ENCODE data around the gene HCN1.

The HCN1 gene

DNA sequence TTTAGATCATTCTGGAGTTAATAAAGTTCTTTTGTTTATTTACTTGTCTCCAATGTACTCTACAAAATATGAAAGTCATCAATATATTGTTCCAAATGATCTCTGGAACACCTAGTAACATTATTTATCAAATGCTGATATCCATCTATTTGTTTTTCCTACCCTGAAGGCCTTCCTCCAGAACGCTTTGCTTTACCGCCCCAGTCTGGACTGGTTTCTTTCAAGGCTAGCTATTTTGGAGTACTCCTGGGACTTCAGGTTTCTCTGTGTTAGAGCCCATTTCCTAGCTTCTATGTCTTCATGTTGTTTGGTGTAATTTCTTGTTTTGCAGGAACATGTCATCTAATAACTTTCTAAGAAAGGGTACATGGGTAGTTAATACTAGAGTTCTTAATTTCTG is 9.6 kb downstream of the HCN1 start:
- Histone ChIP-seq H3K36me3 (ENCODE audit: insufficient read depth, low read depth, low read length) (no peaks in the 10 kb centered on the region), H3K27me3 (ENCODE audit: insufficient read depth, low read length) (no peaks in the 10 kb centered on the region), H3K27ac (ENCODE audit: low read length) (no peak overlapping the region), H3K9ac (ENCODE audit: low read depth, low read length) (no peak overlapping the region), H3K4me1 (ENCODE audit: insufficient read depth, low read length) (no peaks in the 10 kb centered on the region), H3K9me3 (ENCODE audit: insufficient read depth, low read depth, low read length) (no peaks in the 10 kb centered on the region), H3K4me3 (ENCODE audit: low read length) (no peak overlapping the region)

DNA sequence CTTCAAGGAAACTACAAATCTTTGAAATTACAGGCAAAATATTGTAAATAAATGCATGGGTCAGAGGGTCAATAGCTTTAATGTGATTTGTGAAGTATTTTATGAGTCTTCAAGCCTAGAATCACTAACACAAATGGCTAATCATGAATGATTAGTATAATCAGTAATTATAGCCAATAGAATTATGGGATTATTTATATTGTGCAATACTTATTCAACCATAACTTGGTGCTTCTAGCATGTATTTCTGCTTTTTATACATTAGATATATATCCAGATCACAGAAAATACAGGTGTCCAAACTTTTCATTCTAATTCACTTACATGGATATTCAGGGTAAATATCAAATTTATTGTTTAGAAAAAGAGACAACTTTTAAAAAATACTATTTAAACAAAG is 12.1 kb downstream of the HCN1 start:
- Histone ChIP-seq H3K9ac (ENCODE audit: low read depth, low read length) (no peak overlapping the region), H3K4me1 (ENCODE audit: insufficient read depth, low read length) (no peaks in the 10 kb centered on the region), H3K27me3 (ENCODE audit: insufficient read depth, low read length) (no peaks in the 10 kb centered on the region), H3K27ac (ENCODE audit: low read length) (no peak overlapping the region), H3K9me3 (ENCODE audit: insufficient read depth, low read depth, low read length) (no peaks in the 10 kb centered on the region), H3K36me3 (ENCODE audit: insufficient read depth, low read depth, low read length) (no peaks in the 10 kb centered on the region), H3K4me3 (ENCODE audit: low read length) (no peak overlapping the region)

- no peak overlapping the region for H3K27ac ChIP-seq (ENCODE audit: low read length)
- H3K9ac ChIP-seq (ENCODE audit: low read depth, low read length), result no peak overlapping the region
- H3K9me3 ChIP-seq (ENCODE audit: insufficient read depth, low read depth, low read length), result no peaks in the 10 kb centered on the region
- H3K4me3 ChIP-seq (ENCODE audit: low read length), result no peak overlapping the region
- no peaks in the 10 kb centered on the region for H3K36me3 ChIP-seq (ENCODE audit: insufficient read depth, low read depth, low read length)
- no peaks in the 10 kb centered on the region for H3K27me3 ChIP-seq (ENCODE audit: insufficient read depth, low read length)
- peaks cover 6% of the 10 kb centered on the region; the same call in 1 of the 2 replicates for H3K4me1 ChIP-seq (ENCODE audit: insufficient read depth, low read length)
These were observed 15.2 kb downstream of the HCN1 start for GRCh38 chr5:45680950-45681349.

GRCh38 chr5:45677524-45677923 is 18.7 kb downstream of the HCN1 start:
- H3K4me3 ChIP-seq (ENCODE audit: low read length), result no peak overlapping the region
- peaks cover 6% of the 10 kb centered on the region; the same call in 1 of the 2 replicates for H3K4me1 ChIP-seq (ENCODE audit: insufficient read depth, low read length)
- no peak overlapping the region for H3K9ac ChIP-seq (ENCODE audit: low read depth, low read length)
- H3K27me3 ChIP-seq (ENCODE audit: insufficient read depth, low read length), result no peaks in the 10 kb centered on the region
- H3K36me3 ChIP-seq (ENCODE audit: insufficient read depth, low read depth, low read length), result no peaks in the 10 kb centered on the region
- H3K27ac ChIP-seq (ENCODE audit: low read length), result no peak overlapping the region
- no peaks in the 10 kb centered on the region for H3K9me3 ChIP-seq (ENCODE audit: insufficient read depth, low read depth, low read length)

DNA sequence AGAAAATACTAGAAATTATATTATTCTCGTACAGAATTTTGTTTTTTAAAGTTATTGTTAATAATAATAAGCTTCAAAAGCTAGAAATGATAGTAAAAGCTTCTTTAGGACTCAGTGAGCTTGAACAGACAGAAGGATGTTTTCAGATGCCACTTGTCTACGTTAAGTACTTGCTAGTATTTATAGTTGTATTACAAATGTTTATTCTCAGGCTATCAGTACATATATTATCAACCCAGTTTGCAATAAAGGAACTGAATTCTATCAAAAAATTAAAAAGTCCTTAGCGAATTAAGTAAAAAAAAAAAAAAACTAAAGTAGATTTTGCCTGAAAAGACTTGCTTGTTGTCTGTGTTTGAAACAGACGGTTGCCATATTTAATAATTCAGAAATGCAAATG is 23.9 kb downstream of the HCN1 start:
- H3K27ac ChIP-seq (ENCODE audit: low read length), result no peak overlapping the region
- no peaks in the 10 kb centered on the region for H3K36me3 ChIP-seq (ENCODE audit: insufficient read depth, low read depth, low read length)
- H3K4me3 ChIP-seq (ENCODE audit: low read length), result no peak overlapping the region
- H3K27me3 ChIP-seq (ENCODE audit: insufficient read depth, low read length), result no peaks in the 10 kb centered on the region
- H3K4me1 ChIP-seq (ENCODE audit: insufficient read depth, low read length), result peaks cover 2% of the 10 kb centered on the region; the same call in 1 of the 2 replicates
- no peak overlapping the region for H3K9ac ChIP-seq (ENCODE audit: low read depth, low read length)
- no peaks in the 10 kb centered on the region for H3K9me3 ChIP-seq (ENCODE audit: insufficient read depth, low read depth, low read length)

- Histone ChIP-seq H3K9me3 (ENCODE audit: insufficient read depth, low read depth, low read length) (no peaks in the 10 kb centered on the region), H3K4me1 (ENCODE audit: insufficient read depth, low read length) (no peaks in the 10 kb centered on the region; the same call in 1 of the 2 replicates), H3K9ac (ENCODE audit: low read depth, low read length) (no peak overlapping the region), H3K27ac (ENCODE audit: low read length) (no peak overlapping the region), H3K36me3 (ENCODE audit: insufficient read depth, low read depth, low read length) (no peaks in the 10 kb centered on the region), H3K27me3 (ENCODE audit: insufficient read depth, low read length) (no peaks in the 10 kb centered on the region), H3K4me3 (ENCODE audit: low read length) (no peak overlapping the region)
These were observed 47.4 kb downstream of the HCN1 start for GRCh38 chr5:45648744-45649143.

- Histone ChIP-seq H3K36me3 (ENCODE audit: insufficient read depth, low read depth, low read length) (no peaks in the 10 kb centered on the region), H3K9ac (ENCODE audit: low read depth, low read length) (no peak overlapping the region), H3K9me3 (ENCODE audit: insufficient read depth, low read depth, low read length) (no peaks in the 10 kb centered on the region), H3K4me3 (ENCODE audit: low read length) (no peak overlapping the region), H3K27ac (ENCODE audit: low read length) (no peak overlapping the region), H3K27me3 (ENCODE audit: insufficient read depth, low read length) (no peaks in the 10 kb centered on the region), H3K4me1 (ENCODE audit: insufficient read depth, low read length) (no peaks in the 10 kb centered on the region)
These were observed 53.1 kb downstream of the HCN1 start for GRCh38 chr5:45643056-45643455.

DNA sequence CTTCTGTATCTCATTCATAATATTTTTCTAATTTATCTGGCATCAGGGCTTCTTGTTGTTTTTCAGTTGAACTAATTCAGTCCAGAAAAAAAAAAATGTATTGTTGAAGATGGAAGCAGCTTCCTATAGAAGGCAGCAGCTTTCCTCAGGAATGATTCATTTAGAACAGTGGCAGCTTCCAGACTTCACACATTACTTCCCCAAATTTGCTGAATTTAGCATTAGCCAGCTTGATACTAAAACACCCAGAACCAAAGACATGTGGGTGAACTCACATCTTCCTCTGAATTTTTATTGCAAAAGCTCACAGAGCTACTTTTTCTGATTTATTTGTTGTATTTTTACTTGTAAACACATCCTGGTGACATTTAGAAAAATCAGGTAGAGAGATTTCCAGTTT is 53.8 kb downstream of the HCN1 start:
- Histone ChIP-seq H3K4me3 (ENCODE audit: low read length) (no peak overlapping the region), H3K4me1 (ENCODE audit: insufficient read depth, low read length) (no peaks in the 10 kb centered on the region), H3K9me3 (ENCODE audit: insufficient read depth, low read depth, low read length) (no peaks in the 10 kb centered on the region), H3K36me3 (ENCODE audit: insufficient read depth, low read depth, low read length) (no peaks in the 10 kb centered on the region), H3K9ac (ENCODE audit: low read depth, low read length) (no peak overlapping the region), H3K27me3 (ENCODE audit: insufficient read depth, low read length) (no peaks in the 10 kb centered on the region), H3K27ac (ENCODE audit: low read length) (no peak overlapping the region)

GRCh38 chr5:45639040-45639439 is 57.1 kb downstream of the HCN1 start:
- Histone ChIP-seq H3K9me3 (ENCODE audit: insufficient read depth, low read depth, low read length) (no peaks in the 10 kb centered on the region), H3K4me3 (ENCODE audit: low read length) (no peak overlapping the region), H3K36me3 (ENCODE audit: insufficient read depth, low read depth, low read length) (no peaks in the 10 kb centered on the region), H3K27ac (ENCODE audit: low read length) (no peak overlapping the region), H3K4me1 (ENCODE audit: insufficient read depth, low read length) (no peaks in the 10 kb centered on the region), H3K27me3 (ENCODE audit: insufficient read depth, low read length) (no peaks in the 10 kb centered on the region), H3K9ac (ENCODE audit: low read depth, low read length) (no peak overlapping the region)

DNA sequence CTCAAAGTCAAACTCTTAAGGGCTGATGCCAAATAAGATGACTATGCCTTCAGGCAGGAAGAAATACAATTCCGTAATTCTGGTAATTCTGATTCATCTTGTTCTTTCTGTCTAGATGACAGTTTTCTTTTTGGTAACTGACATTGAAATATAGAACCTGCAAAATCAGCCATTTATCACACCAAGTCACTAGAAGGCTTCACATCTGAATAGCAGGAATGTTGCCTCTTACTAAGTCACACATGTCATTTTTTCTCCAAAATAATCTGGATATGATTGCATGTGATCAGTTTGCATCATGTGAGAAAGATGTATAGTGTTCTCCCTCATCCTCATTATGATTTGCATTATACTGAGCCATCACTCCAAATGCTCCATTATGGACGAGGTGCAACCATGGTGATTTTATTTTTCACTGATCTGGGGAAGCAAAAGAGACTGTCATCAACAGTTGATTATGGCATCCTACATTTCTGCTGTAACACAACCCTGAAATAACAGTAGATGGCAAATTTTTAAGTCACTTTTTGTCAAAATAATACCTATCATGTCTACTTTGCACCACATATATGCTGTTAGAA is 69.0 kb downstream of the HCN1 start:
- no peaks in the 10 kb centered on the region for H3K36me3 ChIP-seq (ENCODE audit: insufficient read depth, low read depth, low read length)
- no peaks in the 10 kb centered on the region for H3K27me3 ChIP-seq (ENCODE audit: insufficient read depth, low read length)
- H3K27ac ChIP-seq (ENCODE audit: low read length), result no peak overlapping the region
- no peaks in the 10 kb centered on the region for H3K9me3 ChIP-seq (ENCODE audit: insufficient read depth, low read depth, low read length)
- no peak overlapping the region for H3K4me3 ChIP-seq (ENCODE audit: low read length)
- H3K9ac ChIP-seq (ENCODE audit: low read depth, low read length), result no peak overlapping the region
- no peaks in the 10 kb centered on the region for H3K4me1 ChIP-seq (ENCODE audit: insufficient read depth, low read length)

GRCh38 chr5:45623832-45624231 is 72.3 kb downstream of the HCN1 start:
- H3K9me3 ChIP-seq (ENCODE audit: insufficient read depth, low read depth, low read length), result no peaks in the 10 kb centered on the region
- H3K4me3 ChIP-seq (ENCODE audit: low read length), result no peak overlapping the region
- H3K4me1 ChIP-seq (ENCODE audit: insufficient read depth, low read length), result no peaks in the 10 kb centered on the region
- H3K36me3 ChIP-seq (ENCODE audit: insufficient read depth, low read depth, low read length), result no peaks in the 10 kb centered on the region
- no peaks in the 10 kb centered on the region for H3K27me3 ChIP-seq (ENCODE audit: insufficient read depth, low read length)
- no peak overlapping the region for H3K9ac ChIP-seq (ENCODE audit: low read depth, low read length)
- H3K27ac ChIP-seq (ENCODE audit: low read length), result no peak overlapping the region

DNA sequence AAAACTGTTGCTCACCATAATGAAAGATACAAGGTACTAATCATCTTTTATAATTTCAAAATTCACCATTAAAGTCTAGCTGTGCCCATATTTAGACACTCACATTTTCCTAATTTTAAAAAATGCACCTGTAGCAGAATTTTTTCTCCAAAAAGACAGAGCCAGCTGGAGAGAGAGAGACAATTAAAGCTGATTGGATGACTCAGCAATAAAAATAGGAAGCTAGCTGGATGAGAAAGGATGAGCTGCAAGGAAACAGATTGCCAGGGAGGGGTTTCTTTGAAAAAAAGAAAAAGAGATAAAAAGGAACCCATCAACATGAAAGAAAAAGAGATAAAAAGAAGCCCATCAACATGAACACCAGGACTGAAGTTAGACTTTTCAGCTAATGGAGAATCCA is 73.8 kb downstream of the HCN1 start:
- no peak overlapping the region for H3K9ac ChIP-seq (ENCODE audit: low read depth, low read length)
- H3K27ac ChIP-seq (ENCODE audit: low read length), result no peak overlapping the region

More for the DNA sequence above, 73.8 kb downstream of the HCN1 start:
- H3K36me3 ChIP-seq (ENCODE audit: insufficient read depth, low read depth, low read length), result no peaks in the 10 kb centered on the region
- H3K9me3 ChIP-seq (ENCODE audit: insufficient read depth, low read depth, low read length), result no peaks in the 10 kb centered on the region
- no peak overlapping the region for H3K4me3 ChIP-seq (ENCODE audit: low read length)
- no peaks in the 10 kb centered on the region for H3K4me1 ChIP-seq (ENCODE audit: insufficient read depth, low read length)
- no peaks in the 10 kb centered on the region for H3K27me3 ChIP-seq (ENCODE audit: insufficient read depth, low read length)

All from iPS-20b (cell line).